GM12878 (cell line): ENCODE results near the gene CAMKMT. TPM values are rescaled to one million over a fixed set of nuclear protein-coding genes. Genes with fewer than 3 reads are reported as not detected.

Experiments used
- ATAC-seq: fragments of 200-7000 bp; cut with Tn5 transposase; 3 replicates; pipeline ENCODE4 v1.9.1; 2020; ENCODE audit warnings: mild to moderate bottlenecking, moderate library complexity
- BruUV-seq: library from RNA; stranded (reverse); fragments of 400-500 nt; replicated peaks from 2 replicates; lab custom pipeline; 2021; lab: Mats Ljungman, UMichigan
- CTCF ChIA-PET: fragments of 300-600 bp; sonication (Branson Sonifier 250); formaldehyde crosslinking; extraction: SDS; loops from one replicate; lab custom pipeline; 2021; ENCODE audit warnings: inconsistent platforms; lab: Yijun Ruan, JAX
- POLR2A ChIA-PET: fragments of 350-600 bp; formaldehyde crosslinking; extraction: SDS; loops from one replicate; lab custom pipeline; 2021; ENCODE audit warnings: inconsistent platforms; lab: Charles Lee
- RAD21 ChIA-PET: fragments of 300-600 bp; sonication (Branson Sonifier 250); formaldehyde crosslinking; loops from one replicate; lab custom pipeline; 2023; ENCODE audit warnings: antibody characterized with exemption; ENCODE audit not compliant: unreplicated experiment; lab: Charles Lee
- SMC1A ChIA-PET: fragments of 300-600 bp; sonication (Branson Sonifier 250); formaldehyde crosslinking; loops from one replicate; lab custom pipeline; 2023; ENCODE audit not compliant: unreplicated experiment, uncharacterized antibody; lab: Charles Lee
- DNase-seq: peaks from one replicate; pipeline ENCODE4 v3.0.0-alpha.2; 2011; ENCODE audit warnings: low read depth, low spot score
- FAIRE-seq: peaks from 3 replicates; lab custom pipeline; 2011; peaks lifted over from hg19 to GRCh38; lab: Jason Lieb, UNC
- H2AFZ ChIP-seq: 2 replicates; pipeline ENCODE4 v1.6.0; 2011; ENCODE audit warnings: low read depth, low read length, control low read depth; ENCODE audit not compliant: control insufficient read depth
- H3K27ac ChIP-seq: 2 replicates; pipeline ENCODE4 v1.5.1; 2011; ENCODE audit warnings: control low read depth; ENCODE audit not compliant: control insufficient read depth, insufficient read depth
- H3K27me3 ChIP-seq, 2 experiments: replicated peaks in 1 of 2; 2 replicates each; pipeline versions ENCODE4 v1.6.0 to v1.6.1; 2011; ENCODE audit warnings: low read length in 1 of 2; ENCODE audit not compliant: control insufficient read depth in 2 of 2, insufficient read depth in 2 of 2
- H3K36me3 ChIP-seq, 2 experiments: 2 replicates each; pipeline ENCODE4 v1.5.1; 2011; ENCODE audit warnings: low read length in 1 of 2; ENCODE audit not compliant: control insufficient read depth in 2 of 2, insufficient read depth in 2 of 2
- H3K4me1 ChIP-seq: 2 replicates; pipeline ENCODE4 v1.6.1; 2011; ENCODE audit warnings: mild to moderate bottlenecking, low read length, moderate library complexity, mixed read lengths; ENCODE audit not compliant: control insufficient read depth, insufficient read depth
- H3K4me2 ChIP-seq: 2 replicates; pipeline ENCODE4 v1.6.0; 2011; ENCODE audit warnings: control low read depth; ENCODE audit not compliant: control insufficient read depth, insufficient read depth
- H3K4me3 ChIP-seq: fragments of 200-600 bp; sonication (generic); 2 replicates; pipeline ENCODE4 v1.5.1; 2016
- H3K79me2 ChIP-seq: 2 replicates; pipeline ENCODE4 v1.6.0; 2011; ENCODE audit warnings: low read length; ENCODE audit not compliant: control insufficient read depth, insufficient read depth
- H3K9ac ChIP-seq: 2 replicates; pipeline ENCODE4 v1.8.0; 2011; ENCODE audit warnings: low read length, control low read depth, mixed read lengths; ENCODE audit not compliant: control insufficient read depth, insufficient read depth
- H3K9me3 ChIP-seq: replicated peaks from 3 replicates; pipeline ENCODE4 v1.5.1; 2011; ENCODE audit warnings: mild to moderate bottlenecking, low read length; ENCODE audit not compliant: control insufficient read depth, insufficient read depth
- H4K20me1 ChIP-seq: 2 replicates; pipeline ENCODE4 v1.6.0; 2011; ENCODE audit not compliant: control insufficient read depth, insufficient read depth
- ATF7 ChIP-seq: fragments of 450-650 bp; IDR thresholded peaks from 2 replicates; pipeline ENCODE4 v1.6.1; 2016; ENCODE audit warnings: low read depth, mild to moderate bottlenecking
- BMI1 ChIP-seq: fragments of 450-650 bp; IDR thresholded peaks from 2 replicates; pipeline ENCODE4 v1.6.1; 2016; ENCODE audit warnings: mild to moderate bottlenecking, moderate library complexity, borderline replicate concordance
- EED ChIP-seq: sonication (generic); IDR thresholded peaks from 2 replicates; pipeline ENCODE4 v1.6.1; 2016; ENCODE audit warnings: antibody characterized with exemption, low read depth
- HCFC1 ChIP-seq: fragments of 150-350 bp; IDR thresholded peaks from 2 replicates; pipeline ENCODE4 v1.6.1; 2014; ENCODE audit warnings: low read length
- IKZF1 ChIP-seq: fragments of 450-650 bp; conservative IDR thresholded peaks from 2 replicates; pipeline ENCODE4 v1.6.1; 2017; ENCODE audit warnings: antibody characterized with exemption, mild to moderate bottlenecking
- NFYA ChIP-seq: IDR thresholded peaks from 2 replicates; pipeline ENCODE4 v1.6.1; 2011; ENCODE audit warnings: low read depth, mild to moderate bottlenecking, low read length, improper control_type of control experiment, borderline replicate concordance
- PRDM15 ChIP-seq: fragments of 450-650 bp; formaldehyde crosslinking; IDR thresholded peaks from 2 replicates; pipeline ENCODE4 v1.4.0; 2020; ENCODE audit warnings: mild to moderate bottlenecking, moderate library complexity
- RAD21 ChIP-seq: IDR thresholded peaks from 2 replicates; pipeline ENCODE4 v1.6.1; 2011; ENCODE audit warnings: mild to moderate bottlenecking, low read depth, low read length, moderate library complexity; ENCODE audit not compliant: insufficient read depth
- RELB ChIP-seq: fragments of 450-650 bp; IDR thresholded peaks from 2 replicates; pipeline ENCODE4 v1.6.1; 2017; ENCODE audit warnings: low read depth, mild to moderate bottlenecking, moderate library complexity
- RUNX3 ChIP-seq: IDR thresholded peaks from 2 replicates; pipeline ENCODE4 v1.6.1; 2012; ENCODE audit warnings: low read length, inconsistent platforms
- STAT1 ChIP-seq: fragments of 450-650 bp; conservative IDR thresholded peaks from 2 replicates; pipeline ENCODE4 v1.6.1; 2014; ENCODE audit warnings: antibody characterized with exemption, mild to moderate bottlenecking
- TBL1XR1 ChIP-seq: IDR thresholded peaks from 2 replicates; pipeline ENCODE4 v1.6.1; 2012; ENCODE audit warnings: low read depth, low read length, improper control_type of control experiment
- YBX1 ChIP-seq: fragments of 450-650 bp; IDR thresholded peaks from 2 replicates; pipeline ENCODE4 v1.6.1; 2016; ENCODE audit warnings: antibody characterized with exemption
- ZNF217 ChIP-seq: fragments of 450-650 bp; IDR thresholded peaks from 2 replicates; pipeline ENCODE4 v1.6.1; 2017; ENCODE audit warnings: antibody characterized with exemption, mild to moderate bottlenecking
- ZNF24 ChIP-seq: fragments of 450-650 bp; IDR thresholded peaks from 2 replicates; pipeline ENCODE4 v1.6.1; 2017; ENCODE audit warnings: antibody characterized with exemption, mild to moderate bottlenecking
- ZZZ3 ChIP-seq: IDR thresholded peaks from 2 replicates; pipeline ENCODE4 v1.6.1; 2011; ENCODE audit warnings: low read depth; ENCODE audit not compliant: control insufficient read depth, insufficient read length
- WGBS: methylation state at CpG from one replicate; pipeline ENCODE4 v1.1.6; 2016; ENCODE audit warnings: low lambda C conversion rate; ENCODE audit not compliant: insufficient replicate concordance, insufficient coverage; ENCODE audit errors: missing lambda C conversion rate; 5-methylcytosine and 5-hydroxymethylcytosine counted together
- in situ Hi-C: fragments of 300-500 bp; cut with MboI; formaldehyde crosslinking; loops from 9 replicates; pipeline ENCODE4 v1.14.3; 2018; ENCODE audit warnings: mixed read lengths
- intact Hi-C: fragments of 100-400 bp; cut with micrococcal nuclease; formaldehyde crosslinking; loops from one replicate; pipeline ENCODE4 v1.14.2; 2022; ENCODE audit not compliant: unreplicated experiment
- polyA plus RNA-seq, 11 experiments: library from polyadenylated mRNA; depleted of rRNA in 4 of 11; unstranded in 6 of 11; stranded (reverse) in 5 of 11; fragments of >200 nt; fragmentation: Nextera tagmentation in 4 of 11; fragmentation: Illumina TruSeq in 1 of 11; extraction: Ambion mirVana in 4 of 11; extraction: Trizol in 1 of 11; gene quantifications; 1 replicate in 1 of 11; 2 replicates in 10 of 11; pipeline versions ENCODE4 v1.2.1 to v1.2.3, GENCODE V29; 2011 to 2016; ENCODE audit warnings: inconsistent platforms in 2 of 11, missing spikeins in 2 of 11, low read depth in 1 of 11
- total RNA-seq, 4 experiments: library from RNA; depleted of rRNA in 3 of 4; stranded (reverse); fragments of >200 nt in 3 of 4; fragmentation: Illumina TruSeq in 1 of 4; extraction: Trizol in 1 of 4; gene quantifications; 2 replicates each; pipeline versions ENCODE4 v1.2.1 to v1.2.3, GENCODE V29; 2013 to 2021
- TF ChIP-seq, protein P1 (sequence below): fragments of 150-350 bp; IDR thresholded peaks from 2 replicates; pipeline ENCODE4 v1.6.1; 2016; ENCODE audit warnings: low read depth, low read length

CAMKMT gene
- total and polyA plus RNA-seq, 10 of the 15 experiments (the other 5 are each of a cell fraction or from before 2014, with no cell fraction given) = 2.7 to 16.0 (median 11.8) TPM

GRCh38 chr2:44787663-44788062 lies 425.9 kb downstream of the CAMKMT start (continued):
- TF ChIP-seq RELB = no peak
- TF ChIP-seq ZNF217 = no peak

DNA sequence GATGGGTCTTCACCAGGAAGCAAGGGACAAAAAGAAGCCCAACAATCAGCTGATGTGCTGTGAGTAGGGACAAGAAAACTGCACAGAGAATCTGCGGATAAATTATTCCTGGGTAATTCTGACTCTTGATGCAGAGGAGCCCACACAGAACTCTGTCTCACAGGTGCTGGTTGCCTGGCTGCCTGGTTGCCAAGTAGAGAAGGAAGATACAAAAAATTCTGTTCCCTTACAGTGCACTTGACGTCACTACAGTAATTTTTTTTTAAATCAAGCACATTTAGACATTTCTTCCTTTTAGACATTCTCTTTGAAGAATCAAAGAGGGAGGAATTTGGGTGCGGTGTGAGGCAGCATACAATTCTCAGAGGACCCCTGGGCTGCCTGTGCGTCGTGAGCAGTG lies 427.7 kb downstream of the CAMKMT start:
- Histone ChIP-seq H3K4me3 (no peak overlapping the region), H3K79me2 (no peaks in the 10 kb centered on the region), H3K4me2 (no peak overlapping the region), H3K27ac (no peak overlapping the region), H3K9ac (no peak overlapping the region), H3K36me3 (no peaks in the 10 kb centered on the region), H3K9me3 (no peaks in the 10 kb centered on the region; the same call in 2 of the 3 replicates), H3K4me1 (no peaks in the 10 kb centered on the region), H4K20me1 (no peaks in the 10 kb centered on the region), H2AFZ (no peak overlapping the region), H3K27me3 (no peaks in the 10 kb centered on the region)
- ChIA-PET POLR2A (no interaction called here), CTCF (interaction anchor here (2.3 kb wide), 1 partner anchor 10 kb away, joined by 6 read pairs; no protein-coding TSS in a partner anchor), RAD21 (no interaction called here), SMC1A (interaction anchor here (1.9 kb wide), 1 partner anchor 57 kb away, joined by 4 read pairs; no protein-coding TSS in a partner anchor)
- intact Hi-C loops = no loop called here
- ATAC-seq (no peak), DNase-seq (no peak), FAIRE-seq (no peak)
- in situ Hi-C loops = no loop called here
- no TSS peak for BruUV-seq
- WGBS = 75% methylated on average over 5 of the region's 5 CpGs
- no peak for TF ChIP-seq YBX1
- no peak for TF ChIP-seq RAD21
- TF ChIP-seq ZNF24 = no peak
- TF ChIP-seq IKZF1 = no peak
- no peak for TF ChIP-seq STAT1
- TF ChIP-seq ATF7 = no peak
- TF ChIP-seq ZZZ3 = no peak
- TF ChIP-seq, protein P1, sequence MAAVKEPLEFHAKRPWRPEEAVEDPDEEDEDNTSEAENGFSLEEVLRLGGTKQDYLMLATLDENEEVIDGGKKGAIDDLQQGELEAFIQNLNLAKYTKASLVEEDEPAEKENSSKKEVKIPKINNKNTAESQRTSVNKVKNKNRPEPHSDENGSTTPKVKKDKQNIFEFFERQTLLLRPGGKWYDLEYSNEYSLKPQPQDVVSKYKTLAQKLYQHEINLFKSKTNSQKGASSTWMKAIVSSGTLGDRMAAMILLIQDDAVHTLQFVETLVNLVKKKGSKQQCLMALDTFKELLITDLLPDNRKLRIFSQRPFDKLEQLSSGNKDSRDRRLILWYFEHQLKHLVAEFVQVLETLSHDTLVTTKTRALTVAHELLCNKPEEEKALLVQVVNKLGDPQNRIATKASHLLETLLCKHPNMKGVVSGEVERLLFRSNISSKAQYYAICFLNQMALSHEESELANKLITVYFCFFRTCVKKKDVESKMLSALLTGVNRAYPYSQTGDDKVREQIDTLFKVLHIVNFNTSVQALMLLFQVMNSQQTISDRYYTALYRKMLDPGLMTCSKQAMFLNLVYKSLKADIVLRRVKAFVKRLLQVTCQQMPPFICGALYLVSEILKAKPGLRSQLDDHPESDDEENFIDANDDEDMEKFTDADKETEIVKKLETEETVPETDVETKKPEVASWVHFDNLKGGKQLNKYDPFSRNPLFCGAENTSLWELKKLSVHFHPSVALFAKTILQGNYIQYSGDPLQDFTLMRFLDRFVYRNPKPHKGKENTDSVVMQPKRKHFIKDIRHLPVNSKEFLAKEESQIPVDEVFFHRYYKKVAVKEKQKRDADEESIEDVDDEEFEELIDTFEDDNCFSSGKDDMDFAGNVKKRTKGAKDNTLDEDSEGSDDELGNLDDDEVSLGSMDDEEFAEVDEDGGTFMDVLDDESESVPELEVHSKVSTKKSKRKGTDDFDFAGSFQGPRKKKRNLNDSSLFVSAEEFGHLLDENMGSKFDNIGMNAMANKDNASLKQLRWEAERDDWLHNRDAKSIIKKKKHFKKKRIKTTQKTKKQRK = no peak
- TF ChIP-seq NFYA = no peak
- no peak for TF ChIP-seq TBL1XR1
- TF ChIP-seq PRDM15 (CRISPR knock-in tag) = no peak
- TF ChIP-seq HCFC1 = no peak
- no peak for TF ChIP-seq BMI1
- no peak for TF ChIP-seq RUNX3
- no peak for TF ChIP-seq EED
